ENCODE measurements around the gene PRRC2B.
"Not testable (repeated sequence)": the region's sequence is repeated elsewhere in the genome, so short reads cannot be mapped to it uniquely, and the experiment has no call there.

Gene PRRC2B

DNA sequence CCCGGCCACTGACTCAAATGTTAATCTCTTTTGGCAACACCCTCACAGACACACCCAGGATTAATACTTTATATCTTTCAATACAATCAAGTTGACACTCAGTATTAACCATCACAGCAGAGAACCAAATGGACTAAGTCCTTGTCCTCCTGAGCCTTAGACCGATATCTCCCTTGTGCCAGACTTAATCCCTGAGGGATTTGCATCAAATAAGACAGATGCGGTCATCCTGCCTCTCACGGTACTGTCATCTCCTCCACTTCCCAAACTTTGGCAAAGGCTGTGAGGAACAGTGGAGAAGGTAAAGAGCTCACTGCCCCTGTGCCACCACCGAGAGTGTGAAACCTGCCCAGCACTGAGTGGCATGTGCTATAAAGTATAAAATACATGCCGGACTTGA is 6.5 kb upstream of the PRRC2B start:
- no peak for DNase-seq

DNA sequence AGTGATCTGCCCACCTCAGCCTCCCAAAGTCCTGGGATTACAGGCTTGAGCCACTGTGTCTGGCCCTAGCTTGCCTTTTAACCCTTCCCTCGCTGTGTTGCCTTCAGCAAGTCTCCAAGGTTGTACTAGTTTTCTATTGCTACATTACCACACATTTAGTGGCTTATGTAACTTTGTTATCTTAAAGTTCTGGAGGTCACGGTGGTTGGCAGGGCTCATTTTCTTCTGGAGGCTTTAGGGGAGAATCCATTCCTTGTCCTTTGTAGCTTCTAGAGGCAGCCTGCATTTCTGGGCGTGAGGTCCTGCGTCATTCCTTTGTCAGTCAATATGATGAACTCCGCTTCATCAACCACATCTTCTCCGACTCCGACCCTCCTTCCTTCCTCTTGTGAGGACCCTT is 2.9 kb upstream of the PRRC2B start:
- no peak for DNase-seq

DNA sequence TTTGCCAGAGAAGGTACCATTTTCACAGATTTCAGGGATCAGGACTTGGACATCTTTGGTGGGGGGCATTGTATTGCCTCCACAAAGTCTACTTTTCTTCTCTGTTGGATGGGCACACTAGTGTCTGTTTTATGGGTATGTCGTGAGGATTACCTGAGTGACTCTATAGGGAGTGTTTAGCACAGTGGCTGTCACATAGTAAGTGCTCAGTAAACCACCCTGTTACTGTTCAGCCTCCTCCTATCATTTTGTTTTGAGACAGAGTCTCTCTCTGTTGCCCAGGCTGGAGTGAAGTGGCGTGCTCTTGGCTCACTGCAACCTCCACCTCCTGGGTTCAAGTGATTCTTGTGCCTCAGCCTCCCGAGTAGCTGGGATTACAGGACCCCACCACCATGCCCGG is 2.4 kb upstream of the PRRC2B start:
- no peak for DNase-seq

DNA sequence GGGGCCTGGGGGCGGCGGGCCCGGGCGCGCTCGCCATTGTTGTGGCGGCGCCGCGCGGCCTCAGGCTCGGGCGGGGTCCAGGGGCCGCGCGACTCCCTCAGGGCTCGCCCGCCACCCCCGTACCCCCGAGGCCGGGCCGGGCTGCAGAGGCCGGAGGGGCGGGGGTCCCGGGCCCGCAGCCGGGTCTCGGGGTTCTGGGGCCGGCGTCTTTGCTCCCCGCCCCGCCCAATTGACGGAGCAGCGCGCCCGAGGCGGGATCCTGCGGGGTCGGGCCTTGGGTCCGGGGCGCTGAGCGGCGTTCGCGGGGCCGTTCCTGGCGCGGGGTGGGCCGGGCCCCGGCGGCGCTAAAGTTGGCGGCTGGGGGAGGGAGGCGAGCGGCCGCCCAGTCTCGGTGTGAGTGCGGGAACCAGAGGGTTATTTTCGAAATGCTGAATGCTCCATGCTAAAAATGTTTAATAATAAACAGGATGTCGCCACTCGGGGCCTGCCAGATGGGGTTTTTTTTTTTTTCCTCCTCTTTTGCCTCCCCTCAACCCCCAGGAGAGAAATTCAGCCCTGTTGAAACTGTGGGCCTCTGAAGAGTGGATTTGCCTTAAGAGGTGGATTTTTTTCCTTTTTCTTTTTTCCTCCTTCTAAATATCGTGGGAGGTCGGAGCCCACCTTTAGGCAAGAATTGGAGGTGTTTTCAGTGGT is 724 bp downstream of the PRRC2B start:
- peak; percentile 65 for DNase-seq

- peak; percentile 82 for DNase-seq
These were observed 1.5 kb downstream of the PRRC2B start for GRCh38 chr9:131395157-131396098.

DNA sequence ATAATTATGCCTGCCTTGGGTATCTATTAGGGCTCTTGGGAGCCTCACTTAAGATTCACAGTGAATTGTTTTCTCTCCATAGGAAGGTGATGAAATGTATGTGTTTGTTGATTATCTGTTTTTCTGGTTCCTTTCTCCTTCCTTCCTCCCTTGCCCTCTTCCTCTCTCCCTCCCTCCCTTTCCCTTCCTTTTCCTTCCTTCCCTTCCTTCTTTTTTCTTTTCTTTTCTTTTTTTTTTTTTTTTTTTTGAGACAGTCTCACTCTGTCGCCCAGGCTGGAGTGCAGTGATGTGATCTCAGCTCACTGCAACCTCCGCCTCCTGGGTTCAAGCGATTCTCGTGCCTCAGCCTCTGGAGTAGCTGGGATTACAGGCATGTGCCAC is 2.2 kb downstream of the PRRC2B start:
- not testable (repeated sequence) for DNase-seq

DNA sequence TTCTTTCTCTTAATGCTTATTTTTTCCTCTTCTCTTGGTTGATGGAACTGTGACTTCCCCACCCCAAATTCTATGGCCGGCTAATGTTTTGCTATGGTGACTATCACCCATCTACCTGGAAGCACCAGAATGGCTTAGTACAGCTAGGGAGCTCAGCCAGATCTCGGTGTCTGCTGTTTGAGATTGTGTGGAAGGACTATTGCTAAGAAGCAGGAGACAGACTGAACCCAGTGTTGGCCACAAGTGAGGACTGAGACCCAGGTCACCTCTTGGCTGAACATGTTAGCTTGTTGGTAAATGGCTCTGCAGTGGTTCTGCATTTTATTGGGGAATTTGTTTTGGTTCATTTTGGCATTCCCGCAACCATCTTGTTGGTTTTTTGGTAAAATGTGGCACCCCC is 2.7 kb downstream of the PRRC2B start:
- DNase-seq = no peak

DNA sequence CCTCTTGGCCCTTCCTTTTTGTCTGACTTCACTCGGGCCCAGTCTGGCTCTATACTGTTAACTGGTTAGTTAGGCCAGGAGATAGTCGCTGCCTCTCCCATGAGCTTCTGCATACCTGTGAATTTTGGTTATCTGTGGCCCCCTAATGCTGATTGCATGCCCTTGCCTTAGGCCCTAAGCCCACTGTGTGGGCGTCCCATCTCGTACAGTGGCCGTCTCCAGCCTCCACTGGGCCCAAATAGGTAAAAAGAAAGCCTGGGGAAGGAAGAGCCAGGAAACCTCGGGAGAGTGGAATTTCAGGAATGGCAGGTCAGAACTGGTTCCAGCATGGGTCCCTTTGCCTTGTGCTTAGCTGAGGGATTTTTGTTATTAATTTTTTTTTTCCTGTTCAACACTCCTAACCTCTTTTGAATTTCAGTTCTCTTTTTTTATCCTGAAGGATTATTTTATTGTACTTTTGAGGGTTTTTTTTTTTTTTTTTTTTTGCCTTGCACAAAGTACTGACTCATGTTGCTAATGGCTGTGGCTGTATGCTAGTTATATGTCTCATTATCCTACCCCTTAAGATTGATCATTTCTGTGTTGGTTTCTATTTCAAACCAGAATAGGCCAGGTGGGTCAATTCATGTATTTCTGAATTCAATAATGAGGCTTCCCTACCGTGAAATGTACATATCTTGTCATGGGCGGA is 3.4 kb downstream of the PRRC2B start:
- DNase-seq = no peak

GRCh38 chr9:131398204-131398603 is 4.3 kb downstream of the PRRC2B start:
- peak; percentile 49 for DNase-seq

DNA sequence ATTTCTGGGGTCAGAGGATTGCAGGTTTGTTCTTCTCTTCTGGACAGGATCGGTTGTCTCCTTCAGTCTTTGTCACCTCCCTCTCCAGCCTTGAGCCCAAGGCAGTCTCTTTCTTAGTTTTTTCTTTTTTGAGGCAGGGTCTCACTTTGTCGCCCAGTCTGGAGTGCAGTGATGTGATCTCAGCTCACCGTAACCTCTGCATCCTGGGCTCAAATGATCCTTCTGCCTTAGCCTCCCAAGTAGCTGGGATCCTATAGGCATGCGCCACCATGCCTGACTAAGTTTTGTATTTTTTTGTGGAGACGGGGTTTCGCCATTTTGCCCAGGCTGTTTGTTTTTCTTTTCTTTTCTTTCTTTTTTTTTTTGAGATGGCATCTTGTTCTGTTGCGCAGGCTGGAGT is 6.1 kb downstream of the PRRC2B start:
- no peak for DNase-seq

- no peak for DNase-seq
These were observed 6.7 kb downstream of the PRRC2B start for GRCh38 chr9:131400627-131401026.

DNA sequence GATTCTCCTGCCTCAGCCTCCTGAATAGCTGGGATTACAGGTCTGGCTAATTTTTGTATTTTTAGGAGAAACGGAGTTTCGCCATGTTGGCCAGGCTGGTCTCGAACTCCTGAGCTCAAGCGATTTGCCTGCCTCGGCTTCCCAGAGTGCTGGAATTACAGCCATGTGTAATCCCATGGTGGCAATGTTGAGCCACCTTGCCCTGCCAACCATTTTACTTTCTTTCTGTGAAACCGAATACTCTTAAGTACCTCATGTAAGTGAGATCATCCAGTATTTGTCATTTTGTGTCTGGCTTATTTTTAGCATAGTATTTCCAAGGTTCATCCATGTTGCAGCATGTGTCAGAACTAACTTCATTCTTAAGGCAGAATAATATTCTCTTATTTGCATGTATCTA is 8.2 kb downstream of the PRRC2B start:
- no peak for DNase-seq

- DNase-seq = no peak
These were observed 9.0 kb downstream of the PRRC2B start for GRCh38 chr9:131402738-131403492.

DNA sequence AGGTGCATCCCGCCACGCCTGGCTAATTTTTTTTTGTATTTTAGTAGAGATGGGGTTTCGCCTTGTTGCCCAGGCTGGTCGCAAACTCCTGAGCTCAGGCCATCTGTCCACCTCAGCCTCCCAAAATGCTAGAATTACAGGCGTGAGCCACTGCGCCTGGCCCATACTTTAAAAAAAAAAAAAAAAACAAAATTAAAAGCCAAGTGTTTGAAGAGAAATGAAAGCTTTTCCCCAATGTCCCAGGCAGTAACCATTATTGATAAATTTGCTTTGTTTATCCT is 9.5 kb downstream of the PRRC2B start:
- no peak for DNase-seq

GRCh38 chr9:131404581-131404980 is 10.7 kb downstream of the PRRC2B start:
- no peak for DNase-seq

GRCh38 chr9:131404987-131405386 is 11.1 kb downstream of the PRRC2B start:
- no peak for DNase-seq

- no peak for DNase-seq
These were observed 11.5 kb downstream of the PRRC2B start for GRCh38 chr9:131405428-131405827.

- DNase-seq = no peak
These were observed 12.1 kb downstream of the PRRC2B start for GRCh38 chr9:131405858-131406537.

GRCh38 chr9:131406563-131407436 is 12.9 kb downstream of the PRRC2B start:
- DNase-seq = no peak

DNA sequence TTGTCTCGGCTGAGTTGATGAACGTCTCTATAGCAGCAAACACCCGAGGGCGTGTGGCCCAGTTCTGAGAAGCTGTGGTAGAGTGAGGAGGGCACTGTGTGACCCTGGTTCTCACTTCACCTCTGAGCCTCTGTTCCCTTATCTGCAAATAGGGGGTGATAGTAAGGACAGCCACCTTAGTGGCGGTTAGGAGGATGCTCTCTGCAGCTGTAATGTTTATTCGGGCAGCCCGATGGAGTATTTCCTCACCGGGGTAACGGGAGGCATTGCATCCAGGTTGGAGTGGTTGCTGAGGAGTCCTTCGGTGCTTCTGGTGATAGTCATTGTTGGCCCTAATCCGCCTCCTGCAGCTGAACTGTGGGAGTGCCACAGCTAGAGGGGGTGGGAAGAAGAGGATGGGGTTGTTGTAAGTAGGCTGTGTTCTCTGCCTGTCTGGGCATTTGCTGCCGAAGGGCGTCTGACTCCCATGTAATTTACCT is 13.9 kb downstream of the PRRC2B start:
- peak; percentile 35 for DNase-seq

- no peak for DNase-seq
These were observed 15.6 kb downstream of the PRRC2B start for GRCh38 chr9:131409458-131409992.

Measured in stimulated activated CD4-positive, alpha-beta T cell treated with anti-CD3 and anti-CD28 coated beads, Interleukin-15, amount 100 ng/mL, for 24 hours (primary cell).